Neuron (in vitro differentiated cells): Measurements from ENCODE around the gene CCDC78.

Source experiments
- H2AFZ ChIP-seq: one replicate; pipeline ENCODE4 v1.6.1; 2013; ENCODE audit warnings: low read depth, mild to moderate bottlenecking, inconsistent platforms, low read length, moderate library complexity
- H3K27me3 ChIP-seq: one replicate; pipeline ENCODE4 v1.6.1; 2013; ENCODE audit warnings: low read length; ENCODE audit not compliant: insufficient read depth
- H3K36me3 ChIP-seq: one replicate; pipeline ENCODE4 v1.6.1; 2013; ENCODE audit warnings: low read length; ENCODE audit not compliant: insufficient read depth
- H3K4me1 ChIP-seq: one replicate; pipeline ENCODE4 v1.6.1; 2013; ENCODE audit warnings: low read length; ENCODE audit not compliant: insufficient read depth
- H3K4me3 ChIP-seq: 2 replicates; pipeline ENCODE4 v1.5.1; 2013; ENCODE audit warnings: mild to moderate bottlenecking, low read length, moderate library complexity
- H3K9me3 ChIP-seq: one replicate; pipeline ENCODE4 v1.6.1; 2013; ENCODE audit warnings: low read length

The CCDC78 gene

GRCh38 chr16:680967-681745, 45.1 kb downstream of the CCDC78 start:
- peaks cover 16% of the 10 kb centered on the region for H3K4me1 ChIP-seq
- H3K27me3 ChIP-seq: no peaks in the 10 kb centered on the region
- H3K4me3 ChIP-seq: peak overlapping the region; percentile 87
- no peaks in the 10 kb centered on the region for H3K9me3 ChIP-seq
- peaks cover 37% of the 10 kb centered on the region for H3K36me3 ChIP-seq
- no peak overlapping the region for H2AFZ ChIP-seq

- Histone ChIP-seq H2AFZ (no peak overlapping the region), H3K9me3 (no peaks in the 10 kb centered on the region), H3K36me3 (peaks cover 32% of the 10 kb centered on the region), H3K4me3 (peak overlapping the region; percentile 87), H3K4me1 (peaks cover 16% of the 10 kb centered on the region), H3K27me3 (no peaks in the 10 kb centered on the region)
Observed at GRCh38 chr16:680625-680945, 45.7 kb downstream of the CCDC78 start.

- H3K36me3 ChIP-seq: peaks cover 27% of the 10 kb centered on the region
- H3K4me3 ChIP-seq: peak within 1 kb of the TSS; percentile 87
- H3K4me1 ChIP-seq: peaks cover 16% of the 10 kb centered on the region
- H3K27me3 ChIP-seq: no peaks in the 10 kb centered on the region
- H2AFZ ChIP-seq: peak within 1 kb of the TSS; percentile 44
- H3K9me3 ChIP-seq: no peaks in the 10 kb centered on the region
Observed at GRCh38 chr16:679814-680624, 46.2 kb downstream of the CCDC78 start, which contains the start of gene STUB1. Gene STUB1, plus strand, starts transcription at chr16:680410. Its CDS starts 116 bp downstream, at chr16:680526.

GRCh38 chr16:678858-679813, 47.1 kb downstream of the CCDC78 start:
- H3K9me3 ChIP-seq: no peaks in the 10 kb centered on the region
- peaks cover 16% of the 10 kb centered on the region for H3K4me1 ChIP-seq
- H2AFZ ChIP-seq: no peak overlapping the region
- no peaks in the 10 kb centered on the region for H3K27me3 ChIP-seq
- H3K4me3 ChIP-seq: peak overlapping the region; percentile 26
- peaks cover 30% of the 10 kb centered on the region for H3K36me3 ChIP-seq

- no peak overlapping the region for H3K4me3 ChIP-seq
- peaks cover 33% of the 10 kb centered on the region for H3K36me3 ChIP-seq
- no peaks in the 10 kb centered on the region for H3K9me3 ChIP-seq
- no peak overlapping the region for H2AFZ ChIP-seq
- H3K4me1 ChIP-seq: peaks cover 15% of the 10 kb centered on the region
- H3K27me3 ChIP-seq: no peaks in the 10 kb centered on the region
Observed at GRCh38 chr16:678209-678857, 47.9 kb downstream of the CCDC78 start.

DNA sequence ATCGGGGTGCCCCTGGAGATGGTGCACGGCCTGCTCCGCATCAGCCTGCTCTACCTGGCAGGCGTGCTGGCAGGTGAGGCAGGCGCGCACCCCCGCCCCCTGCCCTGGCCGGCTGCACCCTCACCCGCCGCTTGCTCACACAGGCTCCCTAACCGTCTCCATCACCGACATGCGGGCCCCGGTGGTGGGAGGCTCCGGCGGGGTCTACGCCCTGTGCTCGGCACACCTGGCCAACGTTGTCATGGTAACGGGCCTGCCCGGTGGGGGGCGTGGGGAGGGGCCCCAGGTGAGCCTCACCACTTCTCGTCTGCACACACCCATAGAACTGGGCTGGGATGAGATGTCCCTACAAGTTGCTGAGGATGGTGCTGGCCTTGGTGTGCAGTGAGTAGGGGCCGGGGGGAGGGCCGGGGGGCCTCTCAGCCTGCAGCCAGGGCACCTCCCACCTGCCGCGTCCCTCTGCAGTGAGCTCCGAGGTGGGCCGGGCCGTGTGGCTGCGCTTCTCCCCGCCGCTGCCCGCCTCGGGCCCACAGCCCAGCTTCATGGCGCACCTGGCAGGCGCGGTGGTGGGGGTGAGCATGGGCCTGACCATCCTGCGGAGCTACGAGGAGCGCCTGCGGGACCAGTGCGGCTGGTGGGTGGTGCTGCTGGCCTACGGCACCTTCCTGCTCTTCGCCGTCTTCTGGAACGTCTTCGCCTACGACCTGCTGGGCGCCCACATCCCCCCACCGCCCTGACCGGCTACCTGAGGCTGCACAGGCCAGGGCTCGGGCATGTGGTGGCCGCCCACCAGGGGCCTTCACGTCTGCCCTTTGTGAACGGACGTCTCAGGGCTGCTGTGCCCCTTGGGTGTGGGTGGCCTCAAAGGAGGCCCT, 48.7 kb downstream of the CCDC78 start:
- H3K4me3 ChIP-seq: no peak overlapping the region
- H2AFZ ChIP-seq: no peak overlapping the region
- peaks cover 14% of the 10 kb centered on the region for H3K4me1 ChIP-seq
- peaks cover 33% of the 10 kb centered on the region for H3K36me3 ChIP-seq
- H3K9me3 ChIP-seq: no peaks in the 10 kb centered on the region
- no peaks in the 10 kb centered on the region for H3K27me3 ChIP-seq

DNA sequence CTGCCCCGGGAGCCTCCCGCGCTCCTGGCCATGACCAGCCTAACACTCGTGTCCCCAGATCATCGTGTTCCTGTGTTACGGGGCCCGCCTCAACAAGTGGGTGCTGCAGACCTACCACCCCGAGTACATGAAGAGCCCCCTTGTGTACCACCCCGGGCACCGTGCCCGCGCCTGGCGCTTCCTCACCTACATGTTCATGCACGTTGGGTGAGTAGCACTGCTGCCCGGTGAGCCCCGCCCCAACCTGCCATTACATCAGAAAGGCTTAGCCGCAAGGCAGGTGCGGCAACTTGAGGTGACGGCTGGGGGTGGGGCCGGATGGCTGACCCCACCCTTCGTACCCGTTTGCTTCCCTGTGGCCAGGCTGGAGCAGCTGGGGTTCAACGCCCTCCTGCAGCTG, 49.3 kb downstream of the CCDC78 start:
- Histone ChIP-seq H3K9me3 (no peaks in the 10 kb centered on the region), H3K4me1 (peaks cover 12% of the 10 kb centered on the region)

DNA sequence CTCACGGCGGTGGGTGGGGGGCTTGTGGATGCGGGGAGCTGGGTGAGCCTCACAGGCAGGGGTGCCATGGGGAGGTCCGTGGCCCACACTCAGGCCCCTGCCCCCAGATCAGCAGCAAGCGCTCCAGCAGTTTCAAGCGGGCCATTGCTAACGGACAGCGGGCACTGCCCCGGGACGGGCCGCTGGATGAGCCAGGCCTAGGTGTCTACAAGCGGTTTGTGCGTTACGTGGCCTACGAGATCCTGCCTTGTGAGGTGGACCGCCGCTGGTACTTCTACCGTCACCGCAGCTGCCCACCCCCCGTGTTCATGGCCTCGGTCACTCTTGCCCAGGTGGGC, 49.7 kb downstream of the CCDC78 start:
- Histone ChIP-seq H3K9me3 (no peaks in the 10 kb centered on the region), H3K4me1 (peaks cover 8% of the 10 kb centered on the region), H3K27me3 (no peaks in the 10 kb centered on the region), H3K4me3 (no peak overlapping the region), H2AFZ (no peak overlapping the region), H3K36me3 (peaks cover 32% of the 10 kb centered on the region)

More for the DNA sequence above, 49.3 kb downstream of the CCDC78 start:
- Histone ChIP-seq H3K36me3 (peaks cover 33% of the 10 kb centered on the region), H2AFZ (no peak overlapping the region), H3K4me3 (no peak overlapping the region), H3K27me3 (no peaks in the 10 kb centered on the region)

- no peak overlapping the region for H3K4me3 ChIP-seq
- no peaks in the 10 kb centered on the region for H3K27me3 ChIP-seq
- no peaks in the 10 kb centered on the region for H3K9me3 ChIP-seq
- peaks cover 34% of the 10 kb centered on the region for H3K36me3 ChIP-seq
- H2AFZ ChIP-seq: no peak overlapping the region
- H3K4me1 ChIP-seq: peaks cover 3% of the 10 kb centered on the region
Observed at GRCh38 chr16:675884-676564, 50.2 kb downstream of the CCDC78 start.

GRCh38 chr16:674968-675883, 51.0 kb downstream of the CCDC78 start, which contains the start of gene RHBDL1:
Gene RHBDL1, plus strand, starts transcription at chr16:675671. Its CDS starts 120 bp downstream, at chr16:675791.
- Histone ChIP-seq H3K4me3 (no peak within 1 kb of the TSS), H3K9me3 (no peaks in the 10 kb centered on the region)

More at GRCh38 chr16:674968-675883, 51.0 kb downstream of the CCDC78 start, which contains the start of gene RHBDL1:
- H2AFZ ChIP-seq: no peak within 1 kb of the TSS
- H3K36me3 ChIP-seq: peaks cover 42% of the 10 kb centered on the region
- no peaks in the 10 kb centered on the region for H3K27me3 ChIP-seq
- H3K4me1 ChIP-seq: no peaks in the 10 kb centered on the region
